Daoy (cell line): ENCODE data around the gene DDB1. TPM values are rescaled to one million over a fixed set of nuclear protein-coding genes. Genes with fewer than 3 reads are reported as not detected.

ENCODE experiments used
- DNase-seq: peaks from one replicate; pipeline ENCODE4 v3.0.0-alpha.2; 2015; ENCODE audit warnings: low read depth
- total RNA-seq: library from RNA; depleted of rRNA; stranded (reverse); fragments of >200 nt; shearing (Covaris generic); gene quantifications from 2 replicates; pipeline ENCODE4 v1.2.3, GENCODE V29; 2014

Gene DDB1
- total RNA-seq, 1 experiment from 2014 or later, result 153 TPM

GRCh38 chr11:61356706-61357105 is 23.8 kb upstream of the DDB1 start:
- DNase-seq, result no peak

- no peak for DNase-seq
Measured at GRCh38 chr11:61354208-61354607, 21.3 kb upstream of the DDB1 start.

- DNase-seq, result no peak
Measured at GRCh38 chr11:61353131-61354067, 20.5 kb upstream of the DDB1 start.

GRCh38 chr11:61352038-61352437 is 19.1 kb upstream of the DDB1 start:
- DNase-seq, result no peak

- DNase-seq, result no peak
Measured at GRCh38 chr11:61350803-61351202, 17.9 kb upstream of the DDB1 start.

GRCh38 chr11:61350336-61350735 is 17.4 kb upstream of the DDB1 start:
- DNase-seq, result no peak

GRCh38 chr11:61349916-61350315 is 17.0 kb upstream of the DDB1 start:
- no peak for DNase-seq

- DNase-seq, result no peak
Measured at GRCh38 chr11:61349189-61349751, 16.4 kb upstream of the DDB1 start.

GRCh38 chr11:61347916-61348461 is 15.1 kb upstream of the DDB1 start:
- peak; percentile 51 for DNase-seq

- no peak for DNase-seq
Measured at GRCh38 chr11:61345954-61346843, 13.3 kb upstream of the DDB1 start.

GRCh38 chr11:61345170-61345610 is 12.3 kb upstream of the DDB1 start:
- no peak for DNase-seq

GRCh38 chr11:61343792-61344745 is 11.2 kb upstream of the DDB1 start:
- DNase-seq, result no peak

GRCh38 chr11:61342207-61342803 is 9.4 kb upstream of the DDB1 start:
- no peak for DNase-seq

GRCh38 chr11:61341706-61342105 is 8.8 kb upstream of the DDB1 start:
- no peak for DNase-seq

- DNase-seq, result no peak
Measured at GRCh38 chr11:61340979-61341378, 8.1 kb upstream of the DDB1 start.

GRCh38 chr11:61339490-61339878 is 6.6 kb upstream of the DDB1 start:
- DNase-seq, result no peak

- no peak for DNase-seq
Measured at GRCh38 chr11:61338783-61339489, 6.0 kb upstream of the DDB1 start.

- no peak for DNase-seq
Measured at GRCh38 chr11:61337706-61338470, 5.0 kb upstream of the DDB1 start.
